DMS153 treated with DMSO at 0.1 percent for 48 hours (cell line): ENCODE results near the gene MBD2.
"Not testable (repeated sequence)": the region's sequence is repeated elsewhere in the genome, so short reads cannot be mapped to it uniquely, and the experiment has no call there.

Source experiments
- DNase-seq: peaks from one replicate; lab custom pipeline; 2025; ENCODE audit not compliant: unreplicated experiment; lab: John Stamatoyannopoulos, UW

The MBD2 gene, protein sequence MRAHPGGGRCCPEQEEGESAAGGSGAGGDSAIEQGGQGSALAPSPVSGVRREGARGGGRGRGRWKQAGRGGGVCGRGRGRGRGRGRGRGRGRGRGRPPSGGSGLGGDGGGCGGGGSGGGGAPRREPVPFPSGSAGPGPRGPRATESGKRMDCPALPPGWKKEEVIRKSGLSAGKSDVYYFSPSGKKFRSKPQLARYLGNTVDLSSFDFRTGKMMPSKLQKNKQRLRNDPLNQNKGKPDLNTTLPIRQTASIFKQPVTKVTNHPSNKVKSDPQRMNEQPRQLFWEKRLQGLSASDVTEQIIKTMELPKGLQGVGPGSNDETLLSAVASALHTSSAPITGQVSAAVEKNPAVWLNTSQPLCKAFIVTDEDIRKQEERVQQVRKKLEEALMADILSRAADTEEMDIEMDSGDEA

DNA sequence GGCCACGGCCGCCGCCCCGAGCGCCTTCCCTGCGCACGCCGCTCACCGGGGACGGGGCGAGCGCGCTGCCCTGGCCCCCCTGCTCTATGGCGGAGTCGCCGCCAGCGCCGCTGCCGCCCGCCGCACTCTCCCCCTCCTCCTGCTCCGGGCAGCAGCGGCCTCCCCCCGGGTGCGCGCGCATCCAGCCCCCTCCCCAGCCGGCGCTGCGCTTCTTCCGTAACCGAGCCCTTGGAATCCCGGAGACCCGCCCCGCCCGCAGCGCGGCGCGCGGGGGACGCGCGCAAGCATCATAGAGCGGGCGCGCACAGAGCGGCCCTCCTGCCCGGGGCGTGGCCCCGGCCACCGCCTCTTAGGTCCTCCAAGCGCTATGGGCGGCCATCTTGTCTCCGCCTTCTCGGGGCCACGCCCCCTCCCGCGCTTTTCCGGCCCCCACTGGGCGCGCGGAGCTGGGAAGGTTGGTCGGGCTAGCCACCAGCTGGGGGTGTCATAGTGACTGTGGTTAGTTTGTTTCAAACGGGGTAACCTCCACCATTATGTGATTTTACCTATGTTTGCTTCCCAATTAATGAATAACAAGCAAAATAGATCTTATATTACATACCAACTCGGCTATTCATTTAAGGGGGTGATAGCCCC, at the start of gene MBD2:
MBD2 (minus strand) TSS at position 291 of the 636 bp plus-strand sequence; CDS start at position 181, 110 bp downstream.
- peak; percentile 86 for DNase-seq

DNA sequence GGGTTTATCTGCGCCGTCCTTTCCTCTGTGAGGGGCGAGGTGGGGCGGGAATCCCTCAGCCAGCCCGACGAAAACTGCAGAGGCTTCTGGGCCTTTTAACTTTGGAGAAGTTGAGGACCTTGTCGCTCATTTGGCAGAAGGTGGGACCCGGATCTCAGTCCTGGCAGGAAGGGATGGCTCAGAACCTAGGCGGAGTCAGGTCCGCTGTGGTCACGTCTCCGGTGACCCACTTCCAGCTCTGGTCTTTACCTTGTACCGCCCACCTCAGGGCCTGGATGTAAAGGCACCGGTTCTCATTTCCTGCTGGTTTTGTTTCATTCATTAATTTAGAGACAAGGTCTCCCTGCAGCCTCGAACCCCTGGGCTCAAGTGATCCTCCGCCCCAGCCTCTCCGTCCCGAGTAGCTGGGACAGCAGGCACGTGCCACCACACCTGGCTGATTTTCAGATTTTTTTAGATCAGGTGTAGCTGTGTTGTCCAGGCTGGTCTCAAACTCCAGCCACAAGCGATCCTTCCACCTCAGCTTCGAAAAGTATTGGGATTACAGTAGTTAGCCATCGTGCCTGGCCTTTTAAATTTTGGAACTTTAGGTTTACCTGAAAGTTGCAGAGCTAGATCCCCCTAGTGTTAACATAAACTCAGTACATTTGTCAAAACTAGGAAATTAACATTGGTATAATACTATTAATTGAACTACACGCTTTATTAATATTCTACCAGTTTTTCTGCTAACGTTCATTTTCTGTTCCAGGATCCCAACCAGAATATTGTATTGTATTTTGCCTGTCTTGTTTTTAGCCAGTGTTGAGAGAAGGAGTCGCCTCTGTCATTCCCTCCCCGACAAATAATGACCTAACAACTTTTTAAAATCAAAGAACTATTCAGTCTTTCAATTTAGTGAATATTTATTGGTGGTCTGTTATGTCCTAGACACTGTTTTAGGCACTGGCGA, 45.7 kb upstream of the MBD2 start:
- no peak for DNase-seq

DNA sequence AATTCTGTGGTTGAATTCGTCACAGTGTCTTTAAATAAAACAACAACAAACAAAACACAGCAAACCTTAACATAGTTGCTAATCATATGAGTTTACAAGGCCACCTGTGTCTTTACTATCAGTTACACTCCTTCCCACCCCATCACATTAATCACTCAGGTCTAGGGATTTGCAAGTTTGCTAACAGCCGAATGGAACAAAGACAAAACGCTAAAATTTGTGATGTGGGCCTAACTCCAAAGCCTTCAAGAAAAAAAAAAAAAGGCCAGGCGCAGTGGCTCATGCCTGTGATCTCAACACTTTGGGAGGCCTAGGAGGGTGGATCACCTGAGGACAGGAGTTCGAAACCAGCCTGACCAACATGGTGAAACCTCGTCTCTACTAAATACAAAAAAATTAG, 44.3 kb upstream of the MBD2 start:
- no peak for DNase-seq

DNA sequence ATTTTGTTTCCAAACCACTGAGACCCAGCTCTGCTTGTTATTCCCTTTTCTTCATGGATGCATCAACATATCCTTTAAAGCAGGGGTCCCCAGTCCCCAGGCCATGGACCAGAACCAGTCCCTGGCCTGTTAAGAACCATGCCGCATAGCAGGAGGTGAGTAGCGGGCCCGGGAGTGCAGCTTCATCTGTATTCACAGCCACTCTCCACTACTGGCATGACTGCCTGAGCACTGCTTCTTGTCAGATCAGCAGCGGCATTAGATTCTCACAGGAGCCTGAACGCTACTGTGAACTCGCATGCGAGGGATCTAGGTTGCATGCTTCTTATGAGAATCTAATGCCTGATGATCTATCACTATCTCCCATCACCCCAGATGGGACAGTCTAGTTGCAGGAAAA, 43.2 kb upstream of the MBD2 start:
- DNase-seq, result no peak

DNA sequence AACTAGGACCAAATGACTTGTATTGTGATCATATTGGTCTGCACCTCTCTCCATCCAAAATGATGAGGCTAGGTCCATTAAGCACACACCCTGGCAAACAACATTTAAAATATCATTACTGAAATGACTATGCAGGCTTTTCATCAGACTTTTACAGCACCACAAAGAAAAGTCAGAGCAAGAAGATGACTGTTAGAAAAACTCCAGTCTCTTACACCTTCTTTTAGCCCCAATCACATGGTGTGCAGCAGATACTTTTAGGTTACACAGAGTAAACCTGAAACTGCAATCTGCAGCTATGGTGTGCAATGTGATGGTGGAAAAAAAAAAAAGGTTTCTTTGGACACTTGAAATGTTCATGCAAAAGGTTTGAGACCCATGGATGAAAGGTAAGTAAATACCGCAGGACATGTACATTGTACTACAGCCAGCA, 39.5 kb upstream of the MBD2 start:
- DNase-seq, result no peak

DNA sequence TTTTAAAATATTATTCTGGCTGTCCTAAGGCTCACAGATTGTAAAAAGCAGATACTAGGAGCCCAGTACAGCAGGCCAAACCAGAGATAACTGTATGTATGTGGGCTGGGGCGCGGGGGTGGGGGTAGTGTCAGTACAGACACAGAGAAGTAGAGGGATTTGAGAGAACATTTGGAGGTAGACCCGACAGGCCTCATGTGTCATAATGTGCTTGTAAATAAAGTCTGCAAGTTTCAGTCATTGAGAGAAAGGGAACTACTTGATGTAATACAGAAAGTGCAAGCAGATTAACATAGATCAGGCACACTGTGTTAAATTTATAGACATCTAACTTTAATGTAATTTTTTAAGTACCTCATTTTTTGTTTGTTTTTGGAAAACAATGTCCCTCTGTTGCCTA, 37.4 kb upstream of the MBD2 start:
- DNase-seq, result no peak

DNA sequence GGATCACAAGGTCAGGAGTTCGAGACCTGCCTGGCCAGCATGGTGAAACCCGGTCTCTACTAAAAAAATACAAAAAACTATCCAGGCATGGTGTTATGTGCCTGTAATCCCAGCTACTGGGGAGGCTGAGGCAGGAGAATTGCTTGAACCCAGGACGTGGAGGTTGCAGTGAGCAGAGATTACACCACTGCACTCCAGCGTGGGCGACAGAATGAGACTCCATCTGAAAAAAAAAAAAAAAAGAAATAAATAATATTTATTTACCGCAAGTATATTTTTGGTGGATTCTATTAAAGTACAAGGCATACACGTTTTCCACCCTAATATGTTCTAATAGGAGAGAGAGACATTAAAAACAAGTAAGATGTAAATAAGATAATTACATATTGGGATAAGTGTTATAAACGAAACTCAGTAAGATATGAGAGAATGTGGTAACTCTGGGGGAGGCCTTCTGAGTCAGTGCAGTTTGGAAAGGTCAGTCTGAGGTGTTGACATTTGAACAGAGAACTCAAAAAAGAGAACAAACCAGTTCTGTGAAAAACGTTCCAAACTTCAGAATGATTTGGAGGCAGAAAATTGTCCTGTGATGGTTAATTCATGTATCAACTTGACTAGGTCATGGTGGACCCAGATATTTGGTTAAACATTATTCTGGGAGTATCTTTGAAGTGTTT, 36.1 kb upstream of the MBD2 start:
- DNase-seq, result no peak

DNA sequence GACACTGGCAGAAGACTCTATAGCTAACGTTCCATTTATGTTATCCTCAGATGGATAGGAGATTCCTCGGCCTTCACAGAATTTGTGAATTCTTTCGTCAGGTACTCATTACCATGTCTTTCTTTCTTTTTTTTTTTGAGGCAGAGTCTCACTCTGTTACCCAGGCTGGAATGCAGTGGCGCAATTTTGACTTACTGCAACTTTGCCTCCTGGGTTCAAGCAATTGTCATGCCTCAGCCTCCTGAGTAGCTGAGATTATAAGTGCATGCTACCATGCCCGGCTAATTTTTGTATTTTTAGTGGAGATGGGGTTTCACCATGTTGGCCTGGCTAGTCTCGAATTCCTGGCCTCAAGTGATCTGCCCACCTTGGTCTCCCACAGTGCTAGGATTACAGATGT, 33.3 kb upstream of the MBD2 start:
- not testable (repeated sequence) for DNase-seq

DNA sequence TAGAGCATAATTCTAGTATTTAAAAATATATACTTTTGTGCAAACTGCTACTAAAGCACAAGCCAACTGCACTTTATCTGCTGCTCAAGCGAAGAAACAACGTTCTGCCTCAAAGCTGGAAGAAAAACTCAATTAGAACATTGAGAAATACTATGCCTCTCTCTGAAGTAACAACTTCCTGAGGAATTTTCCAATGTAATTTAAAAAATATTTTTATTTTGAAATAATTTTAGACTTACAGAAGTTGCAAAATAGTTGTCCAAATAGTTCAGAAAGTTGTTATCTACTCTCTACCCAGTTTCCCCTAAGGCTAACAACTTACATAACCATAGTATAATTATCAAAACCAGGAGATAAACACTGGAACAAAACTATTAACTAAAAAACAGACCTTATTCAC, 32.5 kb upstream of the MBD2 start:
- no peak for DNase-seq

DNA sequence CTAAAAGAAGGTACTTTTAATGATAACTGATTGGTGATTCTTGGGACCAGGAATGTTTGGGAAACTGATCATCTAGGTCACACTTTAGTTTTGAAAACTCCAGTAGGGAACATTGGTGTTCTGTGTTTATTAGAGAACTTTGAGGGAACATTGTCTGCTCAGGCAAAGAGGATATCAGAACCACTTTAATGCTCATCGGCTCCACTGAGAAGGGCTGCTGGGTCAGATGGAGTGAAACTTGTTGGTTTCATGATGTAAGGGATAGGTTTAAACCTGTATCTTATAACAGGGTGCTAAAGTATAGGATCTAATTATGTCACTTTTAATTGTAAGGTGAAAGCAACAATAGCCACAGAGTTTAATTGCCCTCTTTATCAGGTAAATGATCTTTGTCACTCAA, 30.7 kb upstream of the MBD2 start:
- no peak for DNase-seq

DNA sequence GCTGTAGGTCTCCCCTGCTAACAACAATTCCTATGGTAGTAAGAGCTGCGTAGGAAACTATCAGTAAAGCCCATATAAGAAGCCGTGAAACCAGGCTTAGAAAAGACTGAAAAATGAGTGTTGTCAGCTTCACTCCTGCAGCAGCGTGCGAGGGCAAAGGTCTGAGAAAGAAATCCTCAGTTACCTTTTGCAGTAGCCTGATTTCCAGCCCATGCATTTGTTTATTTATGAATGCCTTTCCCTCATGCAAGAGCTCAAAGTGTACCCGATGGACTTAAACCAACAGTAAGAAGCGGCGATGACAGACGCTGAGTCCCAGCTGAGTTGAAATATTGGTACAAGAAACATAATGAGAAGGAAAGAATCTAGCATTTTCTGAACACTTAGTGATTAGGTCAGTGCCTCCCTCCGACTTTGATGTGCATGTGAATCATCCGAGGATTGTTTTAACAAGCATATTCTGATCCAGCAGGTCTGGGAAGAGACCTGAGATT, 29.8 kb upstream of the MBD2 start:
- no peak for DNase-seq

DNA sequence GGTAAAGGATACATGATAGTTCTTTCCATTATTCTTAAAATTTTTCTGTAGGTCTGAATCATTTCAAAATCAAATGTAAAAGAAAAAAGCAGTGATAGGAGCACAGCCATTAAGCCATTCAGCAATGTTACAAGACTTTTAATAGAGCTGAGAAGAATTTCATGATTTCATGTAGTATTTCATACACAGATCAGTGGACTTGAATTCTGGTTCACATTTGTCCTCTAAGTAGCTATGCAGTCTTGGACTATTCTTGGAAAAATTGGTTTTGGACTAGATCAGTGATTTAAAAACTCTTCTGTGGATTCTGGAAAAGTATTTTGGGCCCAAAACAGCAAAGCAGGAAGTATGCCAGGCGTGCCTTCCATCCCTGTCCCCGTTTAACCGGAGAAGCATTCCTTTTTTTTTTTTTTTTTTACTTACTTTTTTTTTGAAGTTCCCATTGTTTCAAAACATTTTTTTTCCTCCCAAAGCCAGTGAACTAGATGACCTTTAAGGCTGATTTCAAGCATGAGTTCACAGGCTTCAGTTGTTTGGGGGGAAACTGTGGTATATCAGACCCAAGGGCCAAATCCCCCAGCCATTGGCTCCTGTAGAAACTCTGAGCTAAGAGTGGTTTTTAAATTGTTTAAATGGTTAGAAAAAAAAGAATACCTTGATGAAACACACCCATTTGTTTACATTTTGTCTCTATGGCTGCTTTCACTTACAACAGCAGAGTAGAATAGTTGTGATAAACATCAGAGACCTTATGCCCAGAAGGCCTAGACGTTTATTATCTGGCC, 27.3 kb upstream of the MBD2 start:
- no peak for DNase-seq

DNA sequence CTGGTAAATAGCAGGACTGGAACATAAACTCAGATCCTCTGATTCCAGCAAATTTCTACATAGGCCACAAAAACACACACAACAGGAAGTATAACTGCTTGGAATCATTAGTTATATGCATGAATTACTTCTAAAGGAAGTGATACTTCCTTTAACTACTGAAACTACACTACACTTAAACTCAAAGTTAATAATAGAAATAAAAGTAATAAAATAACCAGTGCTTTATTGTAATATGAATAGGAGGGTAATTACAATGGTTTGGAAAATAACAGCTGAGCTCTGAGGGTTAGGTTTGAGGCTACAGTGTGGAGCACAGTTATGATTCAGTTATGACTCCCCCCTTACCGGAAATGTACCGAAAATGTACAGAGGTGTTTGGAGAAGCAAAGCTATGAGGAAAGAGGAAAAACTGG, 26.4 kb upstream of the MBD2 start:
- DNase-seq, result no peak

DNA sequence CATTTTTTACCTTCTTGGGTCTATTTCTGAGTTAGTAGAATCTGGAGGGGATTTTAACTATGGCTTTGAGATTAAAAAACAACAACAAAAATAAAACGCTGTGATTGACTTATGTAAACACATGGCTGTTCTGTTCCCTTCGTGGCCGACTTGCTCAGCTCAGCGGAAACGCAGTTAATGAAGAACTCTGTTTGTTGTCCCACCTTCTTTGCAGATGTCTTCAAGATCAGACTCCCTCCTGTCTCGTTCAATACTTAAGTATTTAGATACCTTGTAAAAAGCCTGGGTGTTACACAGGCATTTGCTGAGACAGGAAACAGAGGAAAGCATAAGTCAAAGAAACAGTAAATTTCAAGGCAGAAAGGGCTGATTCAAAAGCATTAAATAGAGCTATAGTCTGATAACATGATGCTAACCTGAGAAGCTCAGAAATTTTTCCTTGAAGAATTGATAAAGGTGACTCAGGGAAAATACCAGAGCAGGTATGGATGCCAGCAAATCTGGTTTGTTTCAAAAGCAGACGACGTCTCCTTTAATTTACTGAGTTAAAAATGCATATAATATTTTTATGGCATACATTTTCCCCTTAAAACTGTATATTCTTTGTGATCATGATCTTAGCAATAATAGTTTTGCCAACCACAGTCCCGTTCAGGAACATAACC, 23.2 kb upstream of the MBD2 start:
- peak; percentile 70 for DNase-seq

DNA sequence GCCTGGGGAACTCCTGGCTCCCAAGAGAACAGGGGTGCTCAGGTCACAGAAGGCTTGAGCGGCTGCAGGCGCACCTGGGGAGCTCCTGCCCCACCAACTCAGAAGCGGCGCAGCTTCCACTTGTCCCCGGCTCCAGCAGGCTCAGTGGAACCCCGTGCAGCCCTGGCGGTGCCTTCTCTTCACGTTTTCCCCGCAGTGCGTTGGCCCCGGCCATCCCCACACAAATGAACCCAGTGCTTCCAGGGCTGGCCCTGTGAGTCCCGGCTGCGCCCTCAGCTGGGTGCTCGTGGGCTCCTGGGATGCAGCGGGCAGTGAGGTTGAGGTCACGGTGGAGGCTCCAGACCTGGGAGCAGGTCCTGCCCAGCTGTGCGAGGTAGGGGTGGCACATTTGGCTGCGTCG, 17.9 kb upstream of the MBD2 start:
- DNase-seq, result no peak

DNA sequence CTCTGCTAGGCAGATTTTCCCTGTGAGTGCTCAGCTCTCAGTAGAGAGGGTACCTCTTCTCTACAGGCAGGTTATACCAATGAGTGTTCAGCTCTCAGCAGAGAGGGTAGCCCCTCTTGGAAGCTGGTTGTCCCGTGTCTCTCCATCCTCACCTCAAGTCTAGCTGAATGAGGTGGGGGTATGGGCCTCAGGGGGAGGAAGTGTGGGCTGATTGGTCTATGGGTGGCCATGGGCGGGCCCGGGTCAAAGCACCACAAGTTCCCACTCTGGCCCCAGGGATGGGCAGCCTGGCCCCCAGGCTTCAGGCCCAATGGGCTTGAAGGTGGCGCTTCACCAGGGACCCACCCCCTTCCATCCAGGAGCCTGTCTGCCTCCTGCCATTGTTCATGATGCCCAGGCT, 17.0 kb upstream of the MBD2 start:
- no peak for DNase-seq

DNA sequence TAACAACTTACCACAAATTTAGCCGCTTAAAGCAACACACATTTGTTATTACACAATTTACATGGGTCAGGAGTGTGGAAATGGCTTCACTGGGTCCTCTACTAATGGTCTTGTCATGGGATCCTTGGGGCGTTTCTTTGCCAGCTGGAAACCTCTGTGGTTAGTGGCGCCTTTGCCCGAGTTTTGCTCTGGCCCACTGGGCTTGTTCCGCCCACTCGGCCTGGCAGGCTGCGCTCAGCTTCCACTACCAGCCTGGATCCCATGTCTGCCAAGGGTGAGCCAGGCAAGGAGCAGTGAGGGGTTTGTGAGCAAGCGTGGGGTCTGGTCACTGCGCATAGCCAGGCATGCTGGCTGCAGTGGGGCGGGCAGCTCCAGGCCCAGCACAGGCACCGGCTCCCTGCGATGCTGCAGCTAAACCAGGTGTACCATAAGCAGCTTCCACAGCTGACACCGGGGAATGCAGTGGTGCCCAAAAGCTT, 16.2 kb upstream of the MBD2 start:
- no peak for DNase-seq

DNA sequence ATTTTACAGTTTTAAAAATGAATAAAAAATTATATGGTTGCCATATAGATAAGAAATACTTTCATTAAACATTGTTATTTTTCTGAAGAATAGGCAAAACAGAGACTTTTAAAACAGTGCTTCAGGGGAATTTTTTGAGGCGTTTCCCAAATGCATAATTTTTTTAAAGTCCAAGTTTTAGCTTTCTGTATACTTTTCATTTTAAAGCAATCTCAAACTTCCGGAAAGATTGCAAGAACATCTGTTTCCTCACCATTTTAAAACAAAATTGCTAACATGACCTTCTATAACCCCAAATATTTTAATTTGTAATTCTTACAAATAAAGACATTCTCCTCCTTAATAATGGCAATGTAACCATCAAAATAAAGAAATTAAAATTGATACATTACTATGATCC, 15.1 kb upstream of the MBD2 start:
- no peak for DNase-seq

DNA sequence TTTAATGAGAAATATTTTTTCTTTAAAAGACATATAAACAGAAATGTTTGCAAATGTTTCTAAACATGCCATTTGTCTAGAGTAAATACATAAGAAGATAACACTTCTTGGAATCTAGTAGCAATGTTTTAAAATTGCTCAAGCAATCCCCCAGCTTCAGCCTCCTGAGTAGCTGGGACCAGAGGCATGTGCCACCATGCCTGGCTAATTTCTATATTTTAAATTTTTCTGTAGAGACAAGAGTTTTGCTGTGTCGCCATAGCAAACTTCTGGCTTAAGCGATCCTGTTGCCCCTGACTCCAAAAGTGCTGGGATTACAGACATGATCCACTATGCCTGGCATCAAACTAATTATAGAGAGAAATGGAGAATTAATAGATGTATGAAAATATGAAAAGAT, 14.6 kb upstream of the MBD2 start:
- no peak for DNase-seq
